HG03521 (cell line): ENCODE measurements around the gene KLRF1.

Experiments used
- ATAC-seq: cut with Tn5 transposase; IDR thresholded peaks from one replicate; pipeline ENCODE4 v1.9.1; 2021; ENCODE audit warnings: mild to moderate bottlenecking, moderate library complexity; ENCODE audit not compliant: unreplicated experiment

Gene KLRF1

GRCh38 chr12:9808504-9808903, 18.8 kb upstream of the KLRF1 start:
- no peak for ATAC-seq

- no peak for ATAC-seq
Observed at GRCh38 chr12:9809338-9809737, 17.9 kb upstream of the KLRF1 start.

- ATAC-seq, result no peak
Observed at GRCh38 chr12:9809866-9810265, 17.4 kb upstream of the KLRF1 start.

GRCh38 chr12:9810671-9811070, 16.6 kb upstream of the KLRF1 start:
- no peak for ATAC-seq

- ATAC-seq, result no peak
Observed at GRCh38 chr12:9811621-9812020, 15.7 kb upstream of the KLRF1 start.

GRCh38 chr12:9813821-9814798, 13.2 kb upstream of the KLRF1 start:
- ATAC-seq, result peak; percentile 79

- no peak for ATAC-seq
Observed at GRCh38 chr12:9820281-9820930, 6.9 kb upstream of the KLRF1 start.

- no peak for ATAC-seq
Observed at GRCh38 chr12:9829483-9829882, 2.2 kb downstream of the KLRF1 start.

GRCh38 chr12:9829982-9830381, 2.7 kb downstream of the KLRF1 start:
- no peak for ATAC-seq

- no peak for ATAC-seq
Observed at GRCh38 chr12:9831720-9832119, 4.4 kb downstream of the KLRF1 start.

- ATAC-seq, result no peak
Observed at GRCh38 chr12:9843407-9843806, 16.1 kb downstream of the KLRF1 start.

GRCh38 chr12:9848899-9849298, 21.6 kb downstream of the KLRF1 start:
- no peak for ATAC-seq

GRCh38 chr12:9851050-9851449, 23.8 kb downstream of the KLRF1 start:
- ATAC-seq, result no peak

GRCh38 chr12:9851927-9852326, 24.6 kb downstream of the KLRF1 start:
- no peak for ATAC-seq

- no peak for ATAC-seq
Observed at GRCh38 chr12:9856151-9856550, 28.9 kb downstream of the KLRF1 start.

- ATAC-seq, result no peak
Observed at GRCh38 chr12:9856894-9857293, 29.6 kb downstream of the KLRF1 start.

- no peak for ATAC-seq
Observed at GRCh38 chr12:9858135-9858534, 30.9 kb downstream of the KLRF1 start.

- ATAC-seq, result no peak
Observed at GRCh38 chr12:9864913-9865675, 37.8 kb downstream of the KLRF1 start.

- no peak for ATAC-seq
Observed at GRCh38 chr12:9866860-9867269, 39.6 kb downstream of the KLRF1 start.

GRCh38 chr12:9867531-9867930, 40.2 kb downstream of the KLRF1 start:
- no peak for ATAC-seq

- ATAC-seq, result no peak
Observed at GRCh38 chr12:9868311-9868801, 41.1 kb downstream of the KLRF1 start.
